AG10803 (cell line): ENCODE results near the gene ECT2L.
"Not testable (repeated sequence)": the region's sequence is repeated elsewhere in the genome, so short reads cannot be mapped to it uniquely, and the experiment has no call there.

ENCODE experiments used
- DNase-seq: peaks from one replicate; pipeline ENCODE4 v3.0.0; 2010; ENCODE audit warnings: low read depth
- H3K4me3 ChIP-seq: 2 replicates; pipeline ENCODE4 v1.5.1; 2011; ENCODE audit warnings: mild to moderate bottlenecking, low read length, control low read depth
- CTCF ChIP-seq: conservative IDR thresholded peaks from 2 replicates; pipeline ENCODE4 v1.5.1; 2011; ENCODE audit warnings: mild to moderate bottlenecking, low read length, control low read depth, inconsistent platforms

The ECT2L gene

GRCh38 chr6:138926579-138926978 is 130.7 kb downstream of the ECT2L start:
- TF ChIP-seq CTCF: no peak
- no peak overlapping the region for H3K4me3 ChIP-seq
- no peak for DNase-seq

GRCh38 chr6:138931660-138932059 is 135.8 kb downstream of the ECT2L start:
- DNase-seq: no peak

GRCh38 chr6:138936873-138937272 is 141.0 kb downstream of the ECT2L start:
- not testable (repeated sequence) for H3K4me3 ChIP-seq, DNase-seq

More at GRCh38 chr6:138931660-138932059, 135.8 kb downstream of the ECT2L start:
- H3K4me3 ChIP-seq: no peak overlapping the region
- no peak for TF ChIP-seq CTCF

GRCh38 chr6:138943089-138943625 is 147.3 kb downstream of the ECT2L start:
- DNase-seq: no peak
- TF ChIP-seq CTCF: no peak
- H3K4me3 ChIP-seq: no peak overlapping the region

- DNase-seq: peak; percentile 43
These were observed 148.5 kb downstream of the ECT2L start for GRCh38 chr6:138944412-138944811.

GRCh38 chr6:138945354-138945753 is 149.5 kb downstream of the ECT2L start:
- H3K4me3 ChIP-seq: no peak overlapping the region
- no peak for DNase-seq
- TF ChIP-seq CTCF: 0 out of 2 replicates have a peak, but pooled peaks have one; percentile 5

More at GRCh38 chr6:138944412-138944811, 148.5 kb downstream of the ECT2L start:
- TF ChIP-seq CTCF: no peak
- H3K4me3 ChIP-seq: no peak overlapping the region

GRCh38 chr6:138948004-138948403 is 152.1 kb downstream of the ECT2L start:
- no peak overlapping the region for H3K4me3 ChIP-seq
- DNase-seq: no peak
- TF ChIP-seq CTCF: no peak
